Measurements from ENCODE around the gene CHST11.

The CHST11 gene

GRCh38 chr12:104591257-104591885 is 134.6 kb downstream of the CHST11 start:
- no peak for DNase-seq

GRCh38 chr12:104593482-104593881 is 136.7 kb downstream of the CHST11 start:
- DNase-seq, result no peak

- DNase-seq, result no peak
These were observed 139.5 kb downstream of the CHST11 start for GRCh38 chr12:104596134-104596799.

- no peak for DNase-seq
These were observed 140.4 kb downstream of the CHST11 start for GRCh38 chr12:104596898-104597843.

GRCh38 chr12:104598342-104599271 is 141.9 kb downstream of the CHST11 start:
- no peak for DNase-seq

GRCh38 chr12:104599272-104600035 is 142.7 kb downstream of the CHST11 start:
- DNase-seq, result no peak

- no peak for DNase-seq
These were observed 143.4 kb downstream of the CHST11 start for GRCh38 chr12:104600036-104600712.

- no peak for DNase-seq
These were observed 144.3 kb downstream of the CHST11 start for GRCh38 chr12:104600790-104601739.

- no peak for DNase-seq
These were observed 145.7 kb downstream of the CHST11 start for GRCh38 chr12:104602406-104602805.

GRCh38 chr12:104602896-104603295 is 146.1 kb downstream of the CHST11 start:
- DNase-seq, result no peak

GRCh38 chr12:104603545-104603973 is 146.8 kb downstream of the CHST11 start:
- peak in 1 of 2 experiments; percentile 16 for DNase-seq

- DNase-seq, result peak; percentile 7 to 53
These were observed 147.6 kb downstream of the CHST11 start for GRCh38 chr12:104604070-104604994.

GRCh38 chr12:104604995-104605675 is 148.4 kb downstream of the CHST11 start:
- no peak for DNase-seq

- DNase-seq, result no peak
These were observed 148.9 kb downstream of the CHST11 start for GRCh38 chr12:104605685-104606084.

- no peak for DNase-seq
These were observed 152.2 kb downstream of the CHST11 start for GRCh38 chr12:104608998-104609397.

- no peak for DNase-seq
These were observed 152.7 kb downstream of the CHST11 start for GRCh38 chr12:104609445-104609844.

GRCh38 chr12:104610513-104611235 is 153.9 kb downstream of the CHST11 start:
- DNase-seq, result no peak
